Kidney (tissue), 14 donors: ENCODE results near the gene KCNG2. TPM values are rescaled to one million over a fixed set of nuclear protein-coding genes. Genes with fewer than 3 reads are reported as not detected.

Experiments
- DNase-seq, 5 donors: peaks; one replicate each; pipeline ENCODE4 v3.0.0-alpha.2; 2013 to 2020
- FAIRE-seq: peaks from 2 replicates; lab custom pipeline; 2012; peaks lifted over from hg19 to GRCh38; lab: Jason Lieb, UNC
- H3K27ac ChIP-seq, 2 donors: one replicate each; pipeline ENCODE4 v1.7.0; 2013; ENCODE audit warnings: low read depth in 2 of 2, low read length in 2 of 2, inconsistent platforms in 1 of 2
- H3K27me3 ChIP-seq: one replicate; pipeline ENCODE4 v1.7.1; 2013; ENCODE audit warnings: low read length, inconsistent platforms; ENCODE audit not compliant: control insufficient read depth, insufficient read depth
- H3K36me3 ChIP-seq, 3 donors: one replicate each; pipeline versions ENCODE4 v1.7.0 to v1.7.1; 2013; ENCODE audit warnings: low read length in 3 of 3, control low read depth in 1 of 3, inconsistent platforms in 1 of 3; ENCODE audit not compliant: insufficient read depth in 3 of 3, control insufficient read depth in 2 of 3
- H3K4me1 ChIP-seq, 3 donors: one replicate each; pipeline versions ENCODE4 v1.7.0 to v1.7.1; 2013; ENCODE audit warnings: low read length in 3 of 3, inconsistent platforms in 1 of 3, low read depth in 1 of 3; ENCODE audit not compliant: control insufficient read depth in 2 of 3, insufficient read depth in 2 of 3
- H3K4me3 ChIP-seq, 3 donors: one replicate each; pipeline versions ENCODE4 v1.7.0 to v1.8.1; 2013; ENCODE audit warnings: low read length in 3 of 3, control low read depth in 1 of 3, inconsistent platforms in 1 of 3
- H3K9ac ChIP-seq, 3 donors: one replicate each; pipeline versions ENCODE4 v1.7.0 to v1.7.1; 2013; ENCODE audit warnings: low read length in 3 of 3, control low read depth in 1 of 3, inconsistent platforms in 1 of 3
- H3K9me3 ChIP-seq, 3 donors: one replicate each; pipeline versions ENCODE4 v1.7.0 to v1.7.1; 2013; ENCODE audit warnings: low read length in 3 of 3, control low read depth in 1 of 3, inconsistent platforms in 1 of 3; ENCODE audit not compliant: control insufficient read depth in 2 of 3, insufficient read depth in 1 of 3
- intact Hi-C: fragments of 100-400 bp; cut with DNase I; formaldehyde crosslinking; loops from one replicate; pipeline ENCODE4 v1.11.1; 2022
- polyA plus RNA-seq: library from polyadenylated mRNA; stranded (reverse); fragments of 350-450 nt; fragmentation: Illumina TruSeq; extraction: RNeasy Lipid Tissue Mini Kit (QIAGEN cat#74804); gene quantifications from one replicate; pipeline ENCODE4 v1.2.3, GENCODE V29; 2014; ENCODE audit warnings: low read depth, low replicate concordance; ENCODE audit not compliant: insufficient read depth
- total RNA-seq: library from RNA; stranded (reverse); fragmentation: NEBNext Ultra II Directional; extraction: Animal tissue kit (Norgen Biotek cat#: 25700); gene quantifications from one replicate; pipeline ENCODE4 v1.2.1, GENCODE V29; 2021
- TF ChIP-seq, protein P1 (sequence below): IDR thresholded peaks from 3 replicates; pipeline ENCODE4 v1.5.1; 2012; ENCODE audit warnings: mild to moderate bottlenecking, moderate library complexity, borderline replicate concordance; ENCODE audit not compliant: insufficient read depth; ENCODE audit errors: extremely low read depth
- donor health status: control.
- donor health status: control.
- donor health status: control.
- donor health status: control.
- donor health status: control.
- donor health status: DM: yes; HTN: yes; CAD: no.
- donor health status: Normal renal cell carcinoma (clear cell type).

KCNG2 gene
- total and polyA plus RNA-seq, 2 donors from 2014 or later = 0.76 TPM; not detected in 1

- Histone ChIP-seq H3K36me3 (no peaks in the 10 kb centered on the region), H3K4me3 (no peak overlapping the region), H3K4me1 (no peaks in the 10 kb centered on the region), H3K9me3 (peaks cover 0 to 9% (median 0%) of the 10 kb centered on the region in 3 donors), H3K9ac (no peak overlapping the region), H3K27ac (no peak overlapping the region), H3K27me3 (no peaks in the 10 kb centered on the region)
- DNase-seq = peak in 2 of 5 donors; percentile 16 to 46
- intact Hi-C loops = no loop called here
- TF ChIP-seq, protein P1, sequence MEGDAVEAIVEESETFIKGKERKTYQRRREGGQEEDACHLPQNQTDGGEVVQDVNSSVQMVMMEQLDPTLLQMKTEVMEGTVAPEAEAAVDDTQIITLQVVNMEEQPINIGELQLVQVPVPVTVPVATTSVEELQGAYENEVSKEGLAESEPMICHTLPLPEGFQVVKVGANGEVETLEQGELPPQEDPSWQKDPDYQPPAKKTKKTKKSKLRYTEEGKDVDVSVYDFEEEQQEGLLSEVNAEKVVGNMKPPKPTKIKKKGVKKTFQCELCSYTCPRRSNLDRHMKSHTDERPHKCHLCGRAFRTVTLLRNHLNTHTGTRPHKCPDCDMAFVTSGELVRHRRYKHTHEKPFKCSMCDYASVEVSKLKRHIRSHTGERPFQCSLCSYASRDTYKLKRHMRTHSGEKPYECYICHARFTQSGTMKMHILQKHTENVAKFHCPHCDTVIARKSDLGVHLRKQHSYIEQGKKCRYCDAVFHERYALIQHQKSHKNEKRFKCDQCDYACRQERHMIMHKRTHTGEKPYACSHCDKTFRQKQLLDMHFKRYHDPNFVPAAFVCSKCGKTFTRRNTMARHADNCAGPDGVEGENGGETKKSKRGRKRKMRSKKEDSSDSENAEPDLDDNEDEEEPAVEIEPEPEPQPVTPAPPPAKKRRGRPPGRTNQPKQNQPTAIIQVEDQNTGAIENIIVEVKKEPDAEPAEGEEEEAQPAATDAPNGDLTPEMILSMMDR = no peak
- no peak for FAIRE-seq
Observed at GRCh38 chr18:79769698-79770500, 27.8 kb upstream of the KCNG2 start.

DNA sequence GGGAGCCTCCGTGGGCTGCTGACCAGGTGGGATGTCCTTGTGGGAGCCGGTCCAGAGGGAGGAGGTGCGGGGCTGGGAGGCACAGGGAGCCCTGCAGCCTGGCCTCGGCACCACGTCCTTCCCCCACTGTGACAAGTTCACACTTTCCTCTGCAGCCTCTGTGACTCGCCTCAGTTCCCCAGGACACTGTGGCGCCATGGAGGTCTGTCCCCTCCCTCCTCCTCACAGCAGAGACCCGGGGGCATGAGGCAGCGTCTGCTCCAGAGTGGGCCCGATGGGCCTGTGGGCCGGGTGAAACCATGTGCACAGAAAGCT is 27.3 kb upstream of the KCNG2 start:
- TF ChIP-seq, protein P1 = no peak
- no peak for FAIRE-seq

GRCh38 chr18:79770826-79771225 is 26.9 kb upstream of the KCNG2 start:
- TF ChIP-seq, protein P1 = no peak
- FAIRE-seq = no peak
- no peaks in the 10 kb centered on the region for H3K27me3 ChIP-seq

More for the DNA sequence above, 27.3 kb upstream of the KCNG2 start:
- H3K4me1 ChIP-seq = no peaks in the 10 kb centered on the region
- DNase-seq = peak in 1 of 5 donors; percentile 51
- H3K9ac ChIP-seq = no peak overlapping the region
- no peaks in the 10 kb centered on the region for H3K27me3 ChIP-seq
- H3K27ac ChIP-seq = no peak overlapping the region
- no peak overlapping the region for H3K4me3 ChIP-seq
- intact Hi-C loops = no loop called here
- H3K36me3 ChIP-seq = no peaks in the 10 kb centered on the region
- H3K9me3 ChIP-seq = peaks cover 0 to 9% (median 0%) of the 10 kb centered on the region in 3 donors

More at GRCh38 chr18:79770826-79771225, 26.9 kb upstream of the KCNG2 start:
- intact Hi-C loops = no loop called here
- Histone ChIP-seq H3K9me3 (peaks cover 0 to 9% (median 0%) of the 10 kb centered on the region in 3 donors), H3K4me1 (no peaks in the 10 kb centered on the region), H3K9ac (no peak overlapping the region), H3K36me3 (no peaks in the 10 kb centered on the region), H3K4me3 (no peak overlapping the region), H3K27ac (no peak overlapping the region)
- no peak for DNase-seq
